ENCODE measurements around the gene ANKFY1.

DNA sequence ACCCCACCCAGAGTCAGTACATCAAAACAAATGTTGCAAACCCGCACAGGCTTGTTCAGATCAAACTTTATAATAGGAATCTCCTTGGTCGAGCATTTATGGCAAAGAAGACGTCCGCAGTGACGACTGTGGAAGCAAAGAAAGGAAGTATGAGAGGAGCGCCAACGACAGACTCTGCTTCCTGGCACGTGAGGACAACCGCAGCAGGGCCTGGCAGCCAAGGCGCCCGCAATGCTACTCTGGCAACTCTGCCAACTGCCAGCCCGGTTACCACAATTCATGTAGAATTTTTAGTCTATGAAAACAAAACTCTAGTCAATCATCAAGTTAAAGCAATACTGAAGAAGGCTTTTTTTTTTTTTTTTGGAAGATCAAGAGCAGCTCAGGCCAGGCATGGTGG lies 96.0 kb downstream of the ANKFY1 start:
- TF ChIP-seq, protein P1, sequence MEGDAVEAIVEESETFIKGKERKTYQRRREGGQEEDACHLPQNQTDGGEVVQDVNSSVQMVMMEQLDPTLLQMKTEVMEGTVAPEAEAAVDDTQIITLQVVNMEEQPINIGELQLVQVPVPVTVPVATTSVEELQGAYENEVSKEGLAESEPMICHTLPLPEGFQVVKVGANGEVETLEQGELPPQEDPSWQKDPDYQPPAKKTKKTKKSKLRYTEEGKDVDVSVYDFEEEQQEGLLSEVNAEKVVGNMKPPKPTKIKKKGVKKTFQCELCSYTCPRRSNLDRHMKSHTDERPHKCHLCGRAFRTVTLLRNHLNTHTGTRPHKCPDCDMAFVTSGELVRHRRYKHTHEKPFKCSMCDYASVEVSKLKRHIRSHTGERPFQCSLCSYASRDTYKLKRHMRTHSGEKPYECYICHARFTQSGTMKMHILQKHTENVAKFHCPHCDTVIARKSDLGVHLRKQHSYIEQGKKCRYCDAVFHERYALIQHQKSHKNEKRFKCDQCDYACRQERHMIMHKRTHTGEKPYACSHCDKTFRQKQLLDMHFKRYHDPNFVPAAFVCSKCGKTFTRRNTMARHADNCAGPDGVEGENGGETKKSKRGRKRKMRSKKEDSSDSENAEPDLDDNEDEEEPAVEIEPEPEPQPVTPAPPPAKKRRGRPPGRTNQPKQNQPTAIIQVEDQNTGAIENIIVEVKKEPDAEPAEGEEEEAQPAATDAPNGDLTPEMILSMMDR (IDR thresholded peaks at IDR 0.05), result no peak
- TF ChIP-seq RAD21 (IDR thresholded peaks at IDR 0.05; ENCODE audit: low read length), result no peak
- no peak for TF ChIP-seq CHD2 (IDR thresholded peaks at IDR 0.05; ENCODE audit: low read length, partially characterized antibody)
- TF ChIP-seq MEF2A (IDR thresholded peaks at IDR 0.05; ENCODE audit: borderline replicate concordance, low read depth), result no peak
- TF ChIP-seq EP300 (IDR thresholded peaks at IDR 0.05; ENCODE audit: borderline replicate concordance in 1 of 2, low read depth in 1 of 2, low read length in 1 of 2), result no peak
- TF ChIP-seq, protein P2, sequence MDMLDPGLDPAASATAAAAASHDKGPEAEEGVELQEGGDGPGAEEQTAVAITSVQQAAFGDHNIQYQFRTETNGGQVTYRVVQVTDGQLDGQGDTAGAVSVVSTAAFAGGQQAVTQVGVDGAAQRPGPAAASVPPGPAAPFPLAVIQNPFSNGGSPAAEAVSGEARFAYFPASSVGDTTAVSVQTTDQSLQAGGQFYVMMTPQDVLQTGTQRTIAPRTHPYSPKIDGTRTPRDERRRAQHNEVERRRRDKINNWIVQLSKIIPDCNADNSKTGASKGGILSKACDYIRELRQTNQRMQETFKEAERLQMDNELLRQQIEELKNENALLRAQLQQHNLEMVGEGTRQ (IDR thresholded peaks at IDR 0.05; ENCODE audit: borderline replicate concordance, low read depth, low read length), result no peak
- no peak for TF ChIP-seq EZH2phosphoT487 (IDR thresholded peaks at IDR 0.05; ENCODE audit: borderline replicate concordance, low read depth)
- TF ChIP-seq, protein P3, sequence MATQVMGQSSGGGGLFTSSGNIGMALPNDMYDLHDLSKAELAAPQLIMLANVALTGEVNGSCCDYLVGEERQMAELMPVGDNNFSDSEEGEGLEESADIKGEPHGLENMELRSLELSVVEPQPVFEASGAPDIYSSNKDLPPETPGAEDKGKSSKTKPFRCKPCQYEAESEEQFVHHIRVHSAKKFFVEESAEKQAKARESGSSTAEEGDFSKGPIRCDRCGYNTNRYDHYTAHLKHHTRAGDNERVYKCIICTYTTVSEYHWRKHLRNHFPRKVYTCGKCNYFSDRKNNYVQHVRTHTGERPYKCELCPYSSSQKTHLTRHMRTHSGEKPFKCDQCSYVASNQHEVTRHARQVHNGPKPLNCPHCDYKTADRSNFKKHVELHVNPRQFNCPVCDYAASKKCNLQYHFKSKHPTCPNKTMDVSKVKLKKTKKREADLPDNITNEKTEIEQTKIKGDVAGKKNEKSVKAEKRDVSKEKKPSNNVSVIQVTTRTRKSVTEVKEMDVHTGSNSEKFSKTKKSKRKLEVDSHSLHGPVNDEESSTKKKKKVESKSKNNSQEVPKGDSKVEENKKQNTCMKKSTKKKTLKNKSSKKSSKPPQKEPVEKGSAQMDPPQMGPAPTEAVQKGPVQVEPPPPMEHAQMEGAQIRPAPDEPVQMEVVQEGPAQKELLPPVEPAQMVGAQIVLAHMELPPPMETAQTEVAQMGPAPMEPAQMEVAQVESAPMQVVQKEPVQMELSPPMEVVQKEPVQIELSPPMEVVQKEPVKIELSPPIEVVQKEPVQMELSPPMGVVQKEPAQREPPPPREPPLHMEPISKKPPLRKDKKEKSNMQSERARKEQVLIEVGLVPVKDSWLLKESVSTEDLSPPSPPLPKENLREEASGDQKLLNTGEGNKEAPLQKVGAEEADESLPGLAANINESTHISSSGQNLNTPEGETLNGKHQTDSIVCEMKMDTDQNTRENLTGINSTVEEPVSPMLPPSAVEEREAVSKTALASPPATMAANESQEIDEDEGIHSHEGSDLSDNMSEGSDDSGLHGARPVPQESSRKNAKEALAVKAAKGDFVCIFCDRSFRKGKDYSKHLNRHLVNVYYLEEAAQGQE (IDR thresholded peaks at IDR 0.05; ENCODE audit: low read depth, low read length), result no peak

Measured in SK-N-SH (cell line).